Measurements from ENCODE around the gene PRR35. TPM values are rescaled to one million over a fixed set of nuclear protein-coding genes. Genes with fewer than 3 reads are reported as not detected.

The PRR35 gene
- polyA plus RNA-seq, 1 donor from 2014 or later = not detected

GRCh38 chr16:588889-589657 lies 28.9 kb downstream of the PRR35 start:
- Histone ChIP-seq H2AFZ (ENCODE audit: low read depth, low read length) (peak overlapping the region; percentile 89), H3K4me2 (ENCODE audit: low read length) (peak overlapping the region; percentile 51), H3K9me3 (ENCODE audit: low read length) (no peaks in the 10 kb centered on the region), H3K36me3 (ENCODE audit: insufficient read depth, low read length) (no peaks in the 10 kb centered on the region), H4K20me1 (ENCODE audit: insufficient read depth) (peaks cover 4% of the 10 kb centered on the region), H3K27me3 (ENCODE audit: insufficient read depth, low read depth, low read length) (no peaks in the 10 kb centered on the region), H3F3A (ENCODE audit: insufficient read depth, low read length, poor library complexity, severe bottlenecking) (no peaks in the 10 kb centered on the region), H3K9me2 (ENCODE audit: insufficient read depth, low read length) (no peaks in the 10 kb centered on the region), H3K4me3 (ENCODE audit: low read length) (peak overlapping the region; percentile 97), H3K79me2 (replicated peaks; ENCODE audit: insufficient read depth, low read length) (peaks cover 21% of the 10 kb centered on the region), H3K27ac (ENCODE audit: low read length) (peak overlapping the region; percentile 95), H3K9ac (ENCODE audit: low read length) (peak overlapping the region; percentile 92)
- TF ChIP-seq MXI1 (conservative IDR thresholded peaks at IDR 0.05; ENCODE audit: poor library complexity, severe bottlenecking) (peak; percentile 90), CTCF (IDR thresholded peaks at IDR 0.05; ENCODE audit: poor library complexity, severe bottlenecking) (peak; percentile 23), RAD21 (conservative IDR thresholded peaks at IDR 0.05) (peak; percentile 26), TAF1 (IDR thresholded peaks at IDR 0.05; ENCODE audit: low read depth) (no peak), SMC3 (conservative IDR thresholded peaks at IDR 0.05; ENCODE audit: poor library complexity) (peak; percentile 46), EZH2 (IDR thresholded peaks at IDR 0.05; ENCODE audit: borderline replicate concordance, insufficient read depth, low read length, poor library complexity, severe bottlenecking) (no peak), POLR2AphosphoS5 (IDR thresholded peaks at IDR 0.05) (peak; percentile 71), REST (IDR thresholded peaks at IDR 0.05; ENCODE audit: borderline replicate concordance) (no peak), EP300 (conservative IDR thresholded peaks at IDR 0.05; ENCODE audit: poor library complexity, severe bottlenecking) (peak; percentile 53)

- Histone ChIP-seq H3K9me2 (ENCODE audit: insufficient read depth, low read length) (no peaks in the 10 kb centered on the region), H3K36me3 (ENCODE audit: insufficient read depth, low read length) (no peaks in the 10 kb centered on the region), H3K27ac (ENCODE audit: low read length) (peak within 1 kb of the TSS; percentile 95), H2AFZ (ENCODE audit: low read depth, low read length) (peak within 1 kb of the TSS; percentile 89), H3K79me2 (replicated peaks; ENCODE audit: insufficient read depth, low read length) (peaks cover 26% of the 10 kb centered on the region), H3K27me3 (ENCODE audit: insufficient read depth, low read depth, low read length) (no peaks in the 10 kb centered on the region), H3F3A (ENCODE audit: insufficient read depth, low read length, poor library complexity, severe bottlenecking) (no peaks in the 10 kb centered on the region), H3K9me3 (ENCODE audit: low read length) (no peaks in the 10 kb centered on the region), H4K20me1 (ENCODE audit: insufficient read depth) (peaks cover 4% of the 10 kb centered on the region), H3K4me2 (ENCODE audit: low read length) (peak within 1 kb of the TSS; percentile 91), H3K4me3 (ENCODE audit: low read length) (peak within 1 kb of the TSS; percentile 97), H3K9ac (ENCODE audit: low read length) (peak within 1 kb of the TSS; percentile 92)
- TF ChIP-seq CTCF (IDR thresholded peaks at IDR 0.05; ENCODE audit: poor library complexity, severe bottlenecking) (peak; percentile 41), EP300 (conservative IDR thresholded peaks at IDR 0.05; ENCODE audit: poor library complexity, severe bottlenecking) (no peak), RAD21 (conservative IDR thresholded peaks at IDR 0.05) (no peak), REST (IDR thresholded peaks at IDR 0.05; ENCODE audit: borderline replicate concordance) (no peak), EZH2 (IDR thresholded peaks at IDR 0.05; ENCODE audit: borderline replicate concordance, insufficient read depth, low read length, poor library complexity, severe bottlenecking) (no peak), MXI1 (conservative IDR thresholded peaks at IDR 0.05; ENCODE audit: poor library complexity, severe bottlenecking) (no peak), POLR2AphosphoS5 (IDR thresholded peaks at IDR 0.05) (peak; percentile 54), SMC3 (conservative IDR thresholded peaks at IDR 0.05; ENCODE audit: poor library complexity) (no peak), TAF1 (IDR thresholded peaks at IDR 0.05; ENCODE audit: low read depth) (no peak)
Observed at GRCh38 chr16:589658-590187, 29.5 kb downstream of the PRR35 start, which contains the start of gene RAB40C. Gene RAB40C (plus strand): TSS chr16:590066. CDS start chr16:590292, 226 bp downstream.
